Measurements from ENCODE around the gene CCDC142. TPM values are rescaled to one million over a fixed set of nuclear protein-coding genes. Genes with fewer than 3 reads are reported as not detected.

The CCDC142 gene
- total and polyA plus RNA-seq, 9 of the 15 experiments (the other 6 are each of a cell fraction or from before 2014, with no cell fraction given): 0.55 to 11.7 (median 7.2) TPM

DNA sequence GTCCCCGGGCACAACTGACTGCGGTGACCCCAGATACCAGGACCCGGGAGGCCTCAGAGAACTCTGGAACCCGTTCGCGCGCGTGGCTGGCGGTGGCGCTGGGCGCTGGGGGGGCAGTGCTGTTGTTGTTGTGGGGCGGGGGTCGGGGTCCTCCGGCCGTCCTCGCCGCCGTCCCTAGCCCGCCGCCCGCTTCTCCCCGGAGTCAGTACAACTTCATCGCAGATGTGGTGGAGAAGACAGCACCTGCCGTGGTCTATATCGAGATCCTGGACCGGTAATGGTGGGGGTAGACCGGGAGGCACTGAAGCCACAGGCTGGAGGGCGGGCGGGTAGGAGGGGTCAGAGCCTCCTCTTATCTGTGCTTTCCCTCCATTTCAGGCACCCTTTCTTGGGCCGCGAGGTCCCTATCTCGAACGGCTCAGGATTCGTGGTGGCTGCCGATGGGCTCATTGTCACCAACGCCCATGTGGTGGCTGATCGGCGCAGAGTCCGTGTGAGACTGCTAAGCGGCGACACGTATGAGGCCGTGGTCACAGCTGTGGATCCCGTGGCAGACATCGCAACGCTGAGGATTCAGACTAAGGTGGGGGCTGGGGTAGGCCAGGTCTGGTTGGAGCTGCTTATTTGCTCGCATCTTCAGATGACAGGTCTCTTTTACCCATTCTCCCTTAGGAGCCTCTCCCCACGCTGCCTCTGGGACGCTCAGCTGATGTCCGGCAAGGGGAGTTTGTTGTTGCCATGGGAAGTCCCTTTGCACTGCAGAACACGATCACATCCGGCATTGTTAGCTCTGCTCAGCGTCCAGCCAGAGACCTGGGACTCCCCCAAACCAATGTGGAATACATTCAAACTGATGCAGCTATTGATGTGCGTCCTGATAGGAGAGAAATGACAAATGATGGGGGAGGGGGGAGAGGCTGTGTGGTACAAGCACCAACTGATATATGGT, 47.7 kb upstream of the CCDC142 start (continued):
- TF ChIP-seq SP1 (CRISPR knock-in tag; IDR thresholded peaks at IDR 0.05) (peak; percentile 68; the same call in 1 of the 2 replicates), DACH1 (IDR thresholded peaks at IDR 0.05; ENCODE audit: partially characterized antibody) (peak; percentile 66), ZBTB7A (IDR thresholded peaks at IDR 0.05; ENCODE audit: borderline replicate concordance, control insufficient read depth, low read depth, low read length) (0 out of 2 replicates have a peak, but pooled peaks have one; percentile 9), NONO (IDR thresholded peaks at IDR 0.05; ENCODE audit: low read depth in 2 of 2, low read length in 1 of 2) (no peak), TARDBP (IDR thresholded peaks at IDR 0.05) (0 out of 2 replicates have a peak, but pooled peaks have one; percentile 40), PREB (CRISPR knock-in tag; IDR thresholded peaks at IDR 0.05) (0 out of 2 replicates have a peak, but pooled peaks have one; percentile 69), BRF2 (IDR thresholded peaks at IDR 0.05; ENCODE audit: borderline replicate concordance, insufficient read depth, insufficient read length) (no peak), TBP (optimal IDR thresholded peaks at IDR 0.05; ENCODE audit: low read depth, low read length) (peak; percentile 62), TAL1 (IDR thresholded peaks at IDR 0.05) (peak; percentile 84), SETDB1 (IDR thresholded peaks at IDR 0.05; ENCODE audit: low read length) (no peak), HDAC3 (IDR thresholded peaks at IDR 0.05; ENCODE audit: borderline replicate concordance, partially characterized antibody) (peak; percentile 48), ZBED1 (IDR thresholded peaks at IDR 0.05) (no peak), MTA2 (IDR thresholded peaks at IDR 0.05; ENCODE audit: low read depth) (peak; percentile 63), KDM4B (IDR thresholded peaks at IDR 0.05; ENCODE audit: borderline replicate concordance in 2 of 2, low read depth in 1 of 2) (peak in 1 of 2 experiments; percentile 47; a peak in 2 of 4 replicates), ZNF274 (IDR thresholded peaks at IDR 0.05; ENCODE audit: borderline replicate concordance, low read depth, low read length) (no peak), ASH1L (IDR thresholded peaks at IDR 0.05; ENCODE audit: borderline replicate concordance, low read depth, partially characterized antibody) (no peak)
- TF ChIP-seq, protein P1, sequence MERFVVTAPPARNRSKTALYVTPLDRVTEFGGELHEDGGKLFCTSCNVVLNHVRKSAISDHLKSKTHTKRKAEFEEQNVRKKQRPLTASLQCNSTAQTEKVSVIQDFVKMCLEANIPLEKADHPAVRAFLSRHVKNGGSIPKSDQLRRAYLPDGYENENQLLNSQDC (CRISPR knock-in tag; IDR thresholded peaks at IDR 0.05): no peak
- TF ChIP-seq, protein P2, sequence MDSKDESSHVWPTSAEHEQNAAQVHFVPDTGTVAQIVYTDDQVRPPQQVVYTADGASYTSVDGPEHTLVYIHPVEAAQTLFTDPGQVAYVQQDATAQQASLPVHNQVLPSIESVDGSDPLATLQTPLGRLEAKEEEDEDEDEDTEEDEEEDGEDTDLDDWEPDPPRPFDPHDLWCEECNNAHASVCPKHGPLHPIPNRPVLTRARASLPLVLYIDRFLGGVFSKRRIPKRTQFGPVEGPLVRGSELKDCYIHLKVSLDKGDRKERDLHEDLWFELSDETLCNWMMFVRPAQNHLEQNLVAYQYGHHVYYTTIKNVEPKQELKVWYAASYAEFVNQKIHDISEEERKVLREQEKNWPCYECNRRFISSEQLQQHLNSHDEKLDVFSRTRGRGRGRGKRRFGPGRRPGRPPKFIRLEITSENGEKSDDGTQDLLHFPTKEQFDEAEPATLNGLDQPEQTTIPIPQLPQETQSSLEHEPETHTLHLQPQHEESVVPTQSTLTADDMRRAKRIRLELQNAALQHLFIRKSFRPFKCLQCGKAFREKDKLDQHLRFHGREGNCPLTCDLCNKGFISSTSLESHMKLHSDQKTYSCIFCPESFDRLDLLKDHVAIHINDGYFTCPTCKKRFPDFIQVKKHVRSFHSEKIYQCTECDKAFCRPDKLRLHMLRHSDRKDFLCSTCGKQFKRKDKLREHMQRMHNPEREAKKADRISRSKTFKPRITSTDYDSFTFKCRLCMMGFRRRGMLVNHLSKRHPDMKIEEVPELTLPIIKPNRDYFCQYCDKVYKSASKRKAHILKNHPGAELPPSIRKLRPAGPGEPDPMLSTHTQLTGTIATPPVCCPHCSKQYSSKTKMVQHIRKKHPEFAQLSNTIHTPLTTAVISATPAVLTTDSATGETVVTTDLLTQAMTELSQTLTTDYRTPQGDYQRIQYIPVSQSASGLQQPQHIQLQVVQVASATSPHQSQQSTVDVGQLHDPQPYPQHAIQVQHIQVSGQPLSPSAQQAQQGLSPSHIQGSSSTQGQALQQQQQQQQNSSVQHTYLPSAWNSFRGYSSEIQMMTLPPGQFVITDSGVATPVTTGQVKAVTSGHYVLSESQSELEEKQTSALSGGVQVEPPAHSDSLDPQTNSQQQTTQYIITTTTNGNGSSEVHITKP (IDR thresholded peaks at IDR 0.05; ENCODE audit: partially characterized antibody): no peak
- TF ChIP-seq, protein P3, sequence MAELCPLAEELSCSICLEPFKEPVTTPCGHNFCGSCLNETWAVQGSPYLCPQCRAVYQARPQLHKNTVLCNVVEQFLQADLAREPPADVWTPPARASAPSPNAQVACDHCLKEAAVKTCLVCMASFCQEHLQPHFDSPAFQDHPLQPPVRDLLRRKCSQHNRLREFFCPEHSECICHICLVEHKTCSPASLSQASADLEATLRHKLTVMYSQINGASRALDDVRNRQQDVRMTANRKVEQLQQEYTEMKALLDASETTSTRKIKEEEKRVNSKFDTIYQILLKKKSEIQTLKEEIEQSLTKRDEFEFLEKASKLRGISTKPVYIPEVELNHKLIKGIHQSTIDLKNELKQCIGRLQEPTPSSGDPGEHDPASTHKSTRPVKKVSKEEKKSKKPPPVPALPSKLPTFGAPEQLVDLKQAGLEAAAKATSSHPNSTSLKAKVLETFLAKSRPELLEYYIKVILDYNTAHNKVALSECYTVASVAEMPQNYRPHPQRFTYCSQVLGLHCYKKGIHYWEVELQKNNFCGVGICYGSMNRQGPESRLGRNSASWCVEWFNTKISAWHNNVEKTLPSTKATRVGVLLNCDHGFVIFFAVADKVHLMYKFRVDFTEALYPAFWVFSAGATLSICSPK (IDR thresholded peaks at IDR 0.05; ENCODE audit: borderline replicate concordance): no peak

All from K562 (cell line).